HG02642 (cell line): ENCODE results near the gene LDLRAD1.
"Not testable (repeated sequence)": the region's sequence is repeated elsewhere in the genome, so short reads cannot be mapped to it uniquely, and the experiment has no call there.

Experiments used
- ATAC-seq: cut with Tn5 transposase; IDR thresholded peaks from one replicate; pipeline ENCODE4 v1.9.1; 2021; ENCODE audit warnings: mild to moderate bottlenecking; ENCODE audit not compliant: unreplicated experiment, poor library complexity

LDLRAD1 gene

DNA sequence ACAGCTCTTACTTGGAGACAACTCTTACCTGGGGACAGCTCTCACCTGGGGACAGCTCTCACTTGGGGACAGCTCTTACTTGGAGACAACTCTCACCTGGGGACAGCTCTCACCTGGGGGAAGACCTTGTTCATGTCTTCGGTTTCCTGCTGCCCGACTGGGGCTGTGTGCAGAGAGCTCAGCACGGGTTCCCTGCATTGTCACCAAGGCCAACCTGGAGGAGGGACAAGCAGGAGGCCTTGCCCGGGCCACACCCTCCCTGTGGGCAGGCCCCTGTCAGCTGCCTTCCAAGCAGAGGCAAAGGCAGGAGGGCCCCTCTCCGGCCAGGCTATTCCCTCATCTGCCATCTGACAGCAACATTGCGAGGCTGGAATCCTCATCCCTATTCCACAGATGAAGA lies at the start of gene LDLRAD1:
Gene LDLRAD1, minus strand, starts transcription at position 208 of the 400 bp plus-strand sequence. Its CDS starts 74 bp downstream, at position 134.
- ATAC-seq, result no peak

DNA sequence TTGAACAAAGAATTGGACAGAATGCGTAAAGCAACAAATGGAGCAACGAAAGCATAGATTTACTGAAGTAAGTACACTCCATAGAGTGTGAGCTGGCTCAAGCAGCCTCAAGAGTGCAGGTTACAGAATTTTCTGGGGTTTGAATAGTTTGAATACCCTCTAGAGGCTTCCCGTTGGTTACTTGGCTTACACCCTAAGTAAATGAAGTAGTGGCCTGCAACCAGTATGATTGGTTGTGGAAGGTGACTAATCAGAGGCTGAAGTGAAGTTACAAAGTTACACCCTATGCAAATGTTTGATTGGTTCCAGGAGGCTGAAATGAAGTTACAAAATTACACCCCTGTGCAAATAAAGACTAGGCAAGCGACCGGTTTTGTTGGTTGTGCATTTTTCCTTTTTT lies 46.3 kb upstream of the LDLRAD1 start:
- ATAC-seq, result no peak

- no peak for ATAC-seq
Observed at GRCh38 chr1:54054438-54054749, 36.4 kb upstream of the LDLRAD1 start.

DNA sequence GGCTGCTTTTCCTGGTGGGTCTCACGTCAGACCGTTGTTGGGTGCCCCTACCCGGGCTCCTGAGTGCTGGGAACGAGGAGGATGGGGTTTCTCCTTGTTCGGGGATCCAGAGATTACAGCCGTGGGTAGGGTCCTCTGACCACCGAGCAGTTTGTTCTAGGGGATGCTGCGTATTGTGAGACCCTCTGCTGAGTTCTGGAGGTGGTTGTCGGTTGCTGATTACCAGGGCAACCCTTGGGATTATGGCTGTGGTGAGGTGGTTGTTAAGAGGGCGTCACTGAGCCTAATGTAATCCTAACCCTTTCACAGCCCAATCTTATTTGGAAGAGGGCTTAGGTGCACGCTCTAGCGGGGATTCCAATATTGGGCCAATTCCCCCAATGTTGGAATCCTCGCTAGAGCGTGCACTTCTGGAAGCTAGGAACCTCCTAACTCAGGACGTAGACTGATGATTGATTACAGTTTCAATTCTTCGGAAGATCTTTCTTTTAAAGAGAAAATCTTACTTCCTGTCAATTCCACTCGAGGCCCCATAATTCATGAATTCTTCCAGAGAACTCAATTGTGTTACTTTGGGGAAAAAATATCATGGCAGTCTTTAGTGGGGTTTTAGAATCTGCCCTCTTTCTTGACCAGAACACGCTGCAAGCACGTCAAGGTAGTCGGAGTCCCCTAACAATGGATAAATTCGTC lies 35.9 kb upstream of the LDLRAD1 start:
- no peak for ATAC-seq

- peak; percentile 93 for ATAC-seq
Observed at GRCh38 chr1:54052934-54053744, 35.2 kb upstream of the LDLRAD1 start, which contains the start of the genes TCEANC2 and TMEM59. TCEANC2 (plus strand) TSS chr1:54053608; CDS start chr1:54054423, 815 bp downstream. TMEM59 (minus strand) TSS chr1:54053204; CDS start chr1:54053188, 16 bp downstream.

- peak; percentile 18 for ATAC-seq
Observed at GRCh38 chr1:54052431-54052933, 34.5 kb upstream of the LDLRAD1 start.

DNA sequence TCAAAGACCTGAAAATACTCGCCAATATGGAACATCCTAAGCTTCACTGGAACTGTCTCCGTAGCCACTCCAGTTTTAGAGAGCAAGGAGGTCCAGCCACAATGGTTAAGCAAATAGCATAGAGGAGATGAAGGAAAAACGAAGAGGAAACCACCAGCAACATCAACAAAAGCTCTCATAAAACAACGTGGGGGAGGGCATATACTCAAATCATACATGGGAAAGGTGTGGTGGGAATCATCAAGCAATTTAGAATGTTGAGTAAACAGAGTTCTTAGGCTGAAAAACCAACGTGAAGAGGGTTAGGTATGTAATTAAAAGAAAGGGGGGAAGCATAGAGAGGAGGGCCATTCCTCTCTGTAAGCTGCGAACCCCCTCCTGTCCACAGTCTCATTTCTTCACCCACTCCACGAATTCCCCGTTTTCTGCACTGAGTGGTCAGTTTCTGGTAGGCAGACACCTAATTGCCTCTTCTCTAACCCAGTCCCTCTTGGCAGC lies 34.0 kb upstream of the LDLRAD1 start:
- ATAC-seq, result no peak

DNA sequence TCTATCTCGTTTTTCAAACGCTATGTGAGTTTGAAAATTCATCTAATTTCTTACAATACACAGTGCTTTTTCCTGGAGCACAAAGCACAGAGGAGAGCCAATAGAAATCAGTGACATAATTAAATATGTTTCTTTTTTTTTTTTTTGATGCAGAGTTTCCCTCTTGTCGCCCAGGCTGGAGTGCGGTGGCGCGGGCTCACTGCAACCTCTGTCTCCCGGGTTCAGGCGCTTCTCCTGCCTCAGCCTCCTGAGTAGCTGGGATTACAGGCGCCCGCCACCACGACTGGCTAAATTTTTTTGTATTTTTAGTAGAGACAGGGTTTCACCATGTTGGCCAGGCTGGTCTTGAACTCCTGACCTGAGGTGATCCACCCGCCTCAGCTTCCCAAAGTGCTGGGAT lies 32.4 kb upstream of the LDLRAD1 start:
- ATAC-seq, result not testable (repeated sequence)

GRCh38 chr1:54047384-54048305 lies 29.7 kb upstream of the LDLRAD1 start:
- ATAC-seq, result no peak

GRCh38 chr1:54046671-54047383 lies 28.8 kb upstream of the LDLRAD1 start:
- ATAC-seq, result no peak

GRCh38 chr1:54045496-54045895 lies 27.5 kb upstream of the LDLRAD1 start:
- no peak for ATAC-seq

DNA sequence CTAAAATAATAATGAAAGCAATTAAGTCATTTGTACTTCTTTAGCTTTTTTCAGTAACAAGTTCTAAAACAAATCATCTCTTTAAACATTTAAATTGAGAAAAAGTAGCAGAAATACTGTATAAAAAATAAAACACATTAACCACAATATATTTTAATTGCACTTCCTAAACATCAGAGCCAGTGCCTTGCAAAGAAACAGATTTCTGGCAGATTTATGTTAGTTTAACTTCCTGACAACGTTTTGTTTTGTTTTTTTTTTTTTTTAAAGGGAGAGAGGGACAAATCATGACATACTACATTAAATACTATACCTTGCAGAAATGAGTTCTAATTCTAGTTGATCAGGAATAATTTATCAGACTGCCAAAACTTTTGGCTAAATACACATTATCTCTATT lies 23.8 kb upstream of the LDLRAD1 start:
- ATAC-seq, result no peak

DNA sequence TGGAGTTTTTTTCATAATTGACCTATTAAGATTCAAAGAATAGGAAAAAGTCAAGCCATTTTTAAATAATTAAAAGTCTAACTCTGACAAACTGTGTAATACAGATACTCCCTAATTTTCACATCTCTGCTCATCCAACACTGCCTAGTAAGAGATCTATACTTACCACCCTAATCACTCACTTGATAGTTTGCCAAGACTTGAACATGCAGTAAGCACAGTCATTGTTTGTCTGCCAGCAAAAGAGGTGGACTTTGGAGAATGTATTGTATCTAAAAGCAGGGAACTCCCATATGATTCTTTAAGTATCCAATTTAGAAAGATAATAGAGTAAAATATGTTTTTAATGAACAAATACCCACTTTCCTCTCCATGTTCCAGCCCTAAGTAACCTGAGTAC lies 19.5 kb upstream of the LDLRAD1 start:
- no peak for ATAC-seq

- ATAC-seq, result no peak
Observed at GRCh38 chr1:54028306-54029251, 10.6 kb upstream of the LDLRAD1 start.

DNA sequence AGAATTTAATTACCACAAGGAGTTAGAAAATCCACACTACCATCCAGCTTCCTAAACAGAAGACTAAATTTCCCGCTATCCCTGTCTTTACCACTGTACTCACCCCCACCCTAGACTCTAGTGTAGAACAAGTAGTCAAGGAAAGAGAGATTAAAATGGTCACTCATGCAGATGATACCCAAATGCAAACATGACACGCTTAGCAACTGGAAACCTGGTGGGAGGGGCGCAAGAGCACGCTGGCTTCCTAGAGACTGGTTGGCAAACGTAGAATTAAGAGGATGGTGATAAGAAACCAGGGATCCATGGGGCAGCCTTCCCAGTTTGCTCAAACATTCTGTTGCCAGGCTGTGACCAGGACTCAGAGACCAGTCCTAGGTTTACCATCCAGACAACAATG lies 9.9 kb upstream of the LDLRAD1 start:
- no peak for ATAC-seq

- not testable (repeated sequence) for ATAC-seq
Observed at GRCh38 chr1:54024811-54025210, 6.8 kb upstream of the LDLRAD1 start.

DNA sequence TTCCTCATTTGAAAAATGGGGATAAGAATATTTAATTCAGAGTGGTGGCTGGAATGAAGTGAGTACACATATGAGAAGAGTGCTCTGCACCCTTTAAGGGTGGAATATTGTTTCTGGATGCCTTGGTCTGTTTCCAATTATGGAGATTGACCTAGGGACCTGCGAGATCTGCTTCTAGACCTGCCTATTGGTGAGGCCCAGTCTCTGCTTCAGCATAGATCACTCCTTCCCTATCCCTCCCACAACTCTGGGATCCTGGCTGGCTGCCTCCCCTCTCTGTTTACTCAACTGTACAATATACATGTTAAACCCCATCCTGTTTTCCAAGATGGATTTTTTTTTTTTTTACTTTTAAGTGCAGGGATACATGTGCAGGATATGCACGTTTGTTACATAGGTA lies 6.4 kb upstream of the LDLRAD1 start:
- ATAC-seq, result no peak

DNA sequence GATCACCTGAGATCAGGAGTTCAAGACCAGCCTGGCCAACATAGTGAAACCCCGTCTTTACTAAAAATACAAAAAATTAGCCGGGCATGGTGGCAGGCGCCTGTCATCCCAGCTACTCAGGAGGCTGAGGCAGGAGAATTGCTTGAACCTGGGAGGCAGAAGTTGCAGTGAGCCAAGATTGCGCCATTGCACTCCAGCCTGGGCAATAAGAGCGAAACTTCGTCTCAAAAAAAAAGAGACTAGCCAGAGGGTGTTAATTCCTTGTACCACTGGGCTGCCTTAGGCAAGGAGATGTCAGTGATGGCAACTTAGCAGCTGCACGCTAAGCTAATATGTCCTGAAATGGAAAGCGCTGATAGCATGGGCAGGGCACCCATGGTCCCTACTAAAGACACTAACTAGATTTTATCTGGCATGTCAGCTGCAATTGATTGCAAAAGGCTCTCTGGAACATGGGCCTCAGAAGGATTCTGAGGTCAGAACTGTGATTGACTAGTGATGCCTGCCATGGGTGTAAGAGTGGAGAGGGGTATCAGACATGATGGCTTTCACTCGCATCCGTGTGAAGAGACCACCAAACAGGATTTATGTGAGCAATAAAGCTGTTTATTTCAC lies 1.7 kb upstream of the LDLRAD1 start:
- not testable (repeated sequence) for ATAC-seq
